Hindlimb muscle (tissue), 1 donor: ENCODE results near the gene AIFM1. TPM values are rescaled to one million over a fixed set of nuclear protein-coding genes. Genes with fewer than 3 reads are reported as not detected.

Experiments used
- DNase-seq: peaks from one replicate; pipeline ENCODE4 v3.0.0-alpha.2; 2013
- polyA plus RNA-seq: library from polyadenylated mRNA; unstranded; fragments of 120-200 nt; gene quantifications from one replicate; pipeline ENCODE4 v1.2.1, GENCODE V29; 2013; ENCODE audit not compliant: insufficient read length

Gene AIFM1
- 20.9 TPM for polyA plus RNA-seq

- DNase-seq = peak; percentile 93
Measured at GRCh38 chrX:130165703-130166502, at the start of gene AIFM1. Gene AIFM1, minus strand, starts transcription at chrX:130165841. Its CDS starts 185 bp downstream, at chrX:130165656.

GRCh38 chrX:130213376-130213775, 47.7 kb upstream of the AIFM1 start:
- DNase-seq = no peak

GRCh38 chrX:130212371-130212770, 46.7 kb upstream of the AIFM1 start:
- no peak for DNase-seq

- no peak for DNase-seq
Measured at GRCh38 chrX:130211415-130212186, 46.0 kb upstream of the AIFM1 start.

- no peak for DNase-seq
Measured at GRCh38 chrX:130204647-130205046, 39.0 kb upstream of the AIFM1 start.

- DNase-seq = no peak
Measured at GRCh38 chrX:130197464-130197863, 31.8 kb upstream of the AIFM1 start.

GRCh38 chrX:130196466-130196865, 30.8 kb upstream of the AIFM1 start:
- no peak for DNase-seq

GRCh38 chrX:130190801-130191200, 25.2 kb upstream of the AIFM1 start:
- DNase-seq = no peak

GRCh38 chrX:130186651-130187050, 21.0 kb upstream of the AIFM1 start:
- no peak for DNase-seq

GRCh38 chrX:130184857-130185256, 19.2 kb upstream of the AIFM1 start:
- no peak for DNase-seq

- no peak for DNase-seq
Measured at GRCh38 chrX:130184168-130184567, 18.5 kb upstream of the AIFM1 start.

GRCh38 chrX:130179579-130180215, 14.1 kb upstream of the AIFM1 start:
- DNase-seq = no peak

- DNase-seq = no peak
Measured at GRCh38 chrX:130179170-130179569, 13.5 kb upstream of the AIFM1 start.

- DNase-seq = no peak
Measured at GRCh38 chrX:130176942-130177341, 11.3 kb upstream of the AIFM1 start.

- DNase-seq = no peak
Measured at GRCh38 chrX:130176354-130176776, 10.7 kb upstream of the AIFM1 start.

- DNase-seq = no peak
Measured at GRCh38 chrX:130174937-130175336, 9.3 kb upstream of the AIFM1 start.

GRCh38 chrX:130174045-130174704, 8.5 kb upstream of the AIFM1 start:
- DNase-seq = no peak

- DNase-seq = no peak
Measured at GRCh38 chrX:130173190-130173895, 7.7 kb upstream of the AIFM1 start.

GRCh38 chrX:130172127-130172845, 6.6 kb upstream of the AIFM1 start:
- DNase-seq = no peak

- DNase-seq = no peak
Measured at GRCh38 chrX:130171446-130172126, 5.9 kb upstream of the AIFM1 start, which contains the start of gene RAB33A. Gene RAB33A, plus strand, starts transcription at chrX:130171962. Its CDS starts 101 bp downstream, at chrX:130172063.
